Left renal cortex interstitium (tissue), 4 donors: ENCODE results near the gene IGHMBP2. TPM values are rescaled to one million over a fixed set of nuclear protein-coding genes. Genes with fewer than 3 reads are reported as not detected.
"Not testable (repeated sequence)": the region's sequence is repeated elsewhere in the genome, so short reads cannot be mapped to it uniquely, and the experiment has no call there.

Experiments
- DNase-seq, 4 donors: peaks; one replicate each; pipeline ENCODE4 v3.0.0-alpha.2; 2013; ENCODE audit warnings: low read depth in 4 of 4, low spot score in 2 of 4, missing footprints in 1 of 4
- polyA plus RNA-seq, 4 donors: library from polyadenylated mRNA; unstranded; fragments of 120-200 nt; gene quantifications; one replicate each; pipeline ENCODE4 v1.2.1, GENCODE V29; 2013; ENCODE audit not compliant: insufficient read length in 4 of 4

IGHMBP2 gene
- polyA plus RNA-seq, 4 donors = 13.2 to 19.4 (median 16.5) TPM

- no peak for DNase-seq
Observed at GRCh38 chr11:68959465-68960293, 56.0 kb downstream of the IGHMBP2 start.

GRCh38 chr11:68960294-68961071 is 56.8 kb downstream of the IGHMBP2 start:
- no peak for DNase-seq

- no peak for DNase-seq
Observed at GRCh38 chr11:68961245-68961644, 57.6 kb downstream of the IGHMBP2 start.

GRCh38 chr11:68962527-68963250 is 59.0 kb downstream of the IGHMBP2 start:
- DNase-seq = no peak

- DNase-seq = no peak
Observed at GRCh38 chr11:68963779-68964178, 60.1 kb downstream of the IGHMBP2 start.

GRCh38 chr11:68965901-68966853 is 62.5 kb downstream of the IGHMBP2 start:
- no peak for DNase-seq

GRCh38 chr11:68966894-68967780 is 63.4 kb downstream of the IGHMBP2 start:
- DNase-seq = no peak

GRCh38 chr11:68968306-68969250 is 64.9 kb downstream of the IGHMBP2 start:
- DNase-seq = no peak

- no peak for DNase-seq
Observed at GRCh38 chr11:68969386-68969785, 65.7 kb downstream of the IGHMBP2 start.

GRCh38 chr11:68970921-68971636 is 67.4 kb downstream of the IGHMBP2 start:
- no peak for DNase-seq

- DNase-seq = no peak
Observed at GRCh38 chr11:68973219-68973618, 69.5 kb downstream of the IGHMBP2 start.

GRCh38 chr11:68973706-68974105 is 70.0 kb downstream of the IGHMBP2 start:
- DNase-seq = not testable (repeated sequence)

GRCh38 chr11:68974421-68975194 is 70.9 kb downstream of the IGHMBP2 start:
- no peak for DNase-seq

GRCh38 chr11:68976095-68976494 is 72.4 kb downstream of the IGHMBP2 start:
- no peak for DNase-seq

- no peak for DNase-seq
Observed at GRCh38 chr11:68976563-68976962, 72.9 kb downstream of the IGHMBP2 start.
